SK-N-SH treated with all-trans-retinoic acid at 6 μM for 48 hours (cell line): ENCODE measurements around the gene PAX3.

ENCODE experiments used
- ATAC-seq: fragments of 200-7000 bp; cut with Tn5 transposase; 3 replicates; pipeline ENCODE4 v1.9.1; 2020; ENCODE audit warnings: mild to moderate bottlenecking, moderate library complexity
- ARNTL ChIP-seq: fragments of 450-650 bp; formaldehyde crosslinking; IDR thresholded peaks from 2 replicates; pipeline ENCODE4 v1.5.0; 2020; ENCODE audit warnings: low read depth, mild to moderate bottlenecking, moderate library complexity, borderline replicate concordance
- BACH2 ChIP-seq: fragments of 250-450 bp; sonication (Bioruptor Pico); IDR thresholded peaks from 2 replicates; pipeline ENCODE4 v1.9.0; 2021; ENCODE audit warnings: mild to moderate bottlenecking, borderline replicate concordance
- CREB5 ChIP-seq: fragments of 250-450 bp; sonication (Bioruptor Pico); IDR thresholded peaks from 2 replicates; pipeline ENCODE4 v1.5.1; 2020; ENCODE audit warnings: low read depth, mild to moderate bottlenecking, moderate library complexity
- CSDC2 ChIP-seq: fragments of 250-450 bp; sonication (Bioruptor Pico); IDR thresholded peaks from 2 replicates; pipeline ENCODE4 v1.5.0; 2020; ENCODE audit warnings: mild to moderate bottlenecking, moderate library complexity
- CSRNP3 ChIP-seq: fragments of 250-450 bp; sonication (Bioruptor Pico); IDR thresholded peaks from 2 replicates; pipeline ENCODE4 v1.5.1; 2021; ENCODE audit warnings: mild to moderate bottlenecking, moderate library complexity
- ESRRG ChIP-seq: fragments of 250-450 bp; sonication (Bioruptor Pico); IDR thresholded peaks from 2 replicates; pipeline ENCODE4 v1.6.1; 2021; ENCODE audit warnings: mild to moderate bottlenecking
- ISL1 ChIP-seq: fragments of 250-450 bp; sonication (Bioruptor Pico); IDR thresholded peaks from 2 replicates; pipeline ENCODE4 v2.1.2; 2022; ENCODE audit warnings: mild to moderate bottlenecking, moderate library complexity
- OSR1 ChIP-seq: fragments of 250-450 bp; sonication (Bioruptor Pico); IDR thresholded peaks from 2 replicates; pipeline ENCODE4 v1.8.0; 2022; ENCODE audit warnings: moderate library complexity, mild to moderate bottlenecking, inconsistent platforms
- POU6F1 ChIP-seq: fragments of 250-450 bp; sonication (Bioruptor Pico); IDR thresholded peaks from 2 replicates; pipeline ENCODE4 v1.8.0; 2021; ENCODE audit warnings: low read depth, mild to moderate bottlenecking, moderate library complexity, borderline replicate concordance
- PPARA ChIP-seq: fragments of 250-450 bp; sonication (Bioruptor Pico); IDR thresholded peaks from 2 replicates; pipeline ENCODE4 v1.5.0; 2020; ENCODE audit warnings: mild to moderate bottlenecking, borderline replicate concordance
- SNAI2 ChIP-seq: fragments of 250-450 bp; sonication (Bioruptor Pico); IDR thresholded peaks from 2 replicates; pipeline ENCODE4 v1.5.0; 2020; ENCODE audit warnings: mild to moderate bottlenecking, moderate library complexity
- TCF4 ChIP-seq: fragments of 250-450 bp; sonication (Bioruptor Pico); IDR thresholded peaks from 2 replicates; pipeline ENCODE4 v1.8.0; 2021; ENCODE audit warnings: mild to moderate bottlenecking, moderate library complexity, borderline replicate concordance
- TOX ChIP-seq: fragments of 250-450 bp; sonication (Bioruptor Pico); IDR thresholded peaks from 2 replicates; pipeline ENCODE4 v1.8.0; 2021; ENCODE audit warnings: mild to moderate bottlenecking, moderate library complexity, borderline replicate concordance
- TSHZ2 ChIP-seq: fragments of 250-450 bp; sonication (Bioruptor Pico); IDR thresholded peaks from 2 replicates; pipeline ENCODE4 v1.5.0; 2020; ENCODE audit warnings: mild to moderate bottlenecking, moderate library complexity
- ZC3H10 ChIP-seq: fragments of 250-450 bp; sonication (Bioruptor Pico); IDR thresholded peaks from 2 replicates; pipeline ENCODE4 v1.5.1; 2021; ENCODE audit warnings: mild to moderate bottlenecking, moderate library complexity
- ZNF565 ChIP-seq: fragments of 450-650 bp; formaldehyde crosslinking; conservative IDR thresholded peaks from 2 replicates; pipeline ENCODE4 v1.5.0; 2020; ENCODE audit warnings: low read depth, mild to moderate bottlenecking, moderate library complexity
- ZNF70 ChIP-seq: fragments of 450-650 bp; formaldehyde crosslinking; IDR thresholded peaks from 2 replicates; pipeline ENCODE4 v1.5.0; 2020; ENCODE audit warnings: mild to moderate bottlenecking, moderate library complexity
- ZNF8 ChIP-seq: fragments of 450-650 bp; formaldehyde crosslinking; IDR thresholded peaks from 2 replicates; pipeline ENCODE4 v1.5.0; 2020; ENCODE audit warnings: mild to moderate bottlenecking, moderate library complexity

PAX3 gene

GRCh38 chr2:222205136-222205535, 93.7 kb downstream of the PAX3 start (continued):
- TF ChIP-seq POU6F1 (CRISPR knock-in tag) (no peak), OSR1 (CRISPR knock-in tag) (no peak), BACH2 (CRISPR knock-in tag) (no peak), CREB5 (CRISPR knock-in tag) (no peak), ISL1 (CRISPR knock-in tag) (no peak)

- TF ChIP-seq CREB5 (CRISPR knock-in tag) (no peak), ZNF565 (CRISPR knock-in tag) (no peak), ESRRG (CRISPR knock-in tag) (no peak), TOX (CRISPR knock-in tag) (no peak), CSDC2 (CRISPR knock-in tag) (no peak), ARNTL (no peak), ISL1 (CRISPR knock-in tag) (no peak), OSR1 (CRISPR knock-in tag) (no peak), CSRNP3 (CRISPR knock-in tag) (no peak), ZC3H10 (CRISPR knock-in tag) (no peak), ZNF8 (CRISPR knock-in tag) (no peak), TCF4 (no peak), SNAI2 (no peak), PPARA (CRISPR knock-in tag) (no peak)
- ATAC-seq: no peak
Observed at GRCh38 chr2:222203041-222203440, 95.8 kb downstream of the PAX3 start.

- no peak for TF ChIP-seq ISL1 (CRISPR knock-in tag)
- no peak for TF ChIP-seq TCF4
- no peak for TF ChIP-seq ZNF8 (CRISPR knock-in tag)
- no peak for TF ChIP-seq POU6F1 (CRISPR knock-in tag)
- TF ChIP-seq ARNTL: no peak
- no peak for TF ChIP-seq PPARA (CRISPR knock-in tag)
- no peak for TF ChIP-seq CSRNP3 (CRISPR knock-in tag)
- no peak for TF ChIP-seq ZNF70 (CRISPR knock-in tag)
- no peak for TF ChIP-seq CSDC2 (CRISPR knock-in tag)
- no peak for TF ChIP-seq CREB5 (CRISPR knock-in tag)
- TF ChIP-seq TOX (CRISPR knock-in tag): no peak
- TF ChIP-seq ZNF565 (CRISPR knock-in tag): no peak
- TF ChIP-seq TSHZ2: no peak
- no peak for ATAC-seq
Observed at GRCh38 chr2:222196159-222196558, 102.6 kb downstream of the PAX3 start.
